ENCODE data around the gene NDFIP1. TPM values are rescaled to one million over a fixed set of nuclear protein-coding genes. Genes with fewer than 3 reads are reported as not detected.
A peak's percentile ranks its signal among the peaks of the same experiment; 100 is the strongest.

The NDFIP1 gene
- total and polyA plus RNA-seq, 2 of the 13 experiments (the other 11 are each of a cell fraction or from before 2014, with no cell fraction given) = 12.4 to 15.7 TPM

DNA sequence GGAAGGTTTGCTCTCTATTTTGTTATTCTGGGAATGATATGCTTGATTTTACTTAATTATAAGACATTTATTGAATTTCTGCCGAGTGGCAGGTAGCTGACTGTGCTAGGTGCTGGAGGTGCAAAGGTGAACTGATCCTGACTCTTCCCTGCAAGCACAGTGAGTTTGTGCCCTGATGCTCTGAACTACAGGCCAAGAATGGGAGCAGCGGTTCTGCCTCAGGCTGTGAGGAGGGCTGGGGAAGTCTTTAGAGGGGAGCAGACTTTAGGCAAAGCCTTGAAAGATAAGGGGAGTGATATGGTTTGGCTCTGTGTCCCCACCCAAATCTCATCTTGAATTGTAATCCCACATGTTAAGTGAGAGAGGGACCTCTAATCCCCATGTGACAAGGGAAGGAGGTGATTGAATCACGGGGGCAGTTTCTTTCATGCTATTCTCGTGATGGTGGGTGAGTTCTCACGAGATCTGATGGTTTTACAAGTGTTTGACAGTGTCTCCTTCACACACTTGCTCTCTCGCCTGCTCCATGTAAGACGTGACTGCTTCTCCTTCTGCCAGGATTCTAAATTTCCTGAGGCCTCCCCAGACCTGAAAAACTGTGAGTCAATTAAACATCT is 73.1 kb downstream of the NDFIP1 start:
- CTCF ChIA-PET (ENCODE audit: low intra/inter-chr PET ratio, low total read pairs) = no interaction called here
- FAIRE-seq = no peak

More for the DNA sequence above, 73.1 kb downstream of the NDFIP1 start:
- H3K36me3 ChIP-seq (replicated peaks in 1 of 2; ENCODE audit: control insufficient read depth in 1 of 2, insufficient read depth in 2 of 2, low read length in 2 of 2) = no peaks in the 10 kb centered on the region
- peaks cover 58% of the 10 kb centered on the region for H3K4me1 ChIP-seq (ENCODE audit: insufficient read depth, low read length)
- POLR2A ChIA-PET = no interaction called here
- no peak overlapping the region for H3K27ac ChIP-seq (ENCODE audit: extremely low read length, insufficient read depth, low read length)
- no peaks in the 10 kb centered on the region for H3K79me2 ChIP-seq (ENCODE audit: insufficient read depth, low read length)
- H3K9me3 ChIP-seq (ENCODE audit: low read length) = no peaks in the 10 kb centered on the region
- 18% methylated on average over 7 of the region's 7 CpGs for WGBS (ENCODE audit: low lambda C conversion rate)
- peak overlapping the region; percentile 11 to 46 (median 17); a peak in 5 of 6 replicates for H3K4me3 ChIP-seq (replicated peaks in 1 of 3; ENCODE audit: insufficient read depth in 1 of 3, low read depth in 2 of 3, low read length in 3 of 3)
- no peaks in the 10 kb centered on the region for H4K20me1 ChIP-seq (ENCODE audit: insufficient read depth, low read length)
- TF ChIP-seq PLRG1 (conservative IDR thresholded peaks at IDR 0.05) (no peak), IKZF5 (CRISPR knock-in tag; IDR thresholded peaks at IDR 0.05) (0 out of 2 replicates have a peak, but pooled peaks have one; percentile 5), ZSCAN9 (CRISPR knock-in tag; IDR thresholded peaks at IDR 0.05; ENCODE audit: borderline replicate concordance) (peak; percentile 69; the same call in 1 of the 2 replicates), ZNF784 (CRISPR knock-in tag; IDR thresholded peaks at IDR 0.05; ENCODE audit: borderline replicate concordance) (no peak), PHF8 (CRISPR knock-in tag; IDR thresholded peaks at IDR 0.05) (peak; percentile 28; the same call in 1 of the 2 replicates), NFKBIZ (CRISPR knock-in tag; IDR thresholded peaks at IDR 0.05) (no peak), ZNF264 (CRISPR knock-in tag; IDR thresholded peaks at IDR 0.05) (peak; percentile 98), NFATC3 (CRISPR knock-in tag; IDR thresholded peaks at IDR 0.05) (no peak), ZSCAN25 (CRISPR knock-in tag; IDR thresholded peaks at IDR 0.05) (peak; percentile 69; the same call in 1 of the 2 replicates), HNF4A (CRISPR knock-in tag; IDR thresholded peaks at IDR 0.05) (0 out of 2 replicates have a peak, but pooled peaks have one; percentile 29), CHD2 (IDR thresholded peaks at IDR 0.05; ENCODE audit: low read depth, low read length) (peak; percentile 89), ZNF263 (CRISPR knock-in tag; IDR thresholded peaks at IDR 0.05) (peak; percentile 73), SNAPC5 (CRISPR knock-in tag; IDR thresholded peaks at IDR 0.05; ENCODE audit: borderline replicate concordance) (0 out of 2 replicates have a peak, but pooled peaks have one; percentile 41), GMEB1 (CRISPR knock-in tag; IDR thresholded peaks at IDR 0.05; ENCODE audit: borderline replicate concordance) (no peak)
- TF ChIP-seq, protein P1, sequence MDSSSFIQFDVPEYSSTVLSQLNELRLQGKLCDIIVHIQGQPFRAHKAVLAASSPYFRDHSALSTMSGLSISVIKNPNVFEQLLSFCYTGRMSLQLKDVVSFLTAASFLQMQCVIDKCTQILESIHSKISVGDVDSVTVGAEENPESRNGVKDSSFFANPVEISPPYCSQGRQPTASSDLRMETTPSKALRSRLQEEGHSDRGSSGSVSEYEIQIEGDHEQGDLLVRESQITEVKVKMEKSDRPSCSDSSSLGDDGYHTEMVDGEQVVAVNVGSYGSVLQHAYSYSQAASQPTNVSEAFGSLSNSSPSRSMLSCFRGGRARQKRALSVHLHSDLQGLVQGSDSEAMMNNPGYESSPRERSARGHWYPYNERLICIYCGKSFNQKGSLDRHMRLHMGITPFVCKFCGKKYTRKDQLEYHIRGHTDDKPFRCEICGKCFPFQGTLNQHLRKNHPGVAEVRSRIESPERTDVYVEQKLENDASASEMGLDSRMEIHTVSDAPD (CRISPR knock-in tag; IDR thresholded peaks at IDR 0.05) = 0 out of 2 replicates have a peak, but pooled peaks have one; percentile 18
- TF ChIP-seq, protein P2, sequence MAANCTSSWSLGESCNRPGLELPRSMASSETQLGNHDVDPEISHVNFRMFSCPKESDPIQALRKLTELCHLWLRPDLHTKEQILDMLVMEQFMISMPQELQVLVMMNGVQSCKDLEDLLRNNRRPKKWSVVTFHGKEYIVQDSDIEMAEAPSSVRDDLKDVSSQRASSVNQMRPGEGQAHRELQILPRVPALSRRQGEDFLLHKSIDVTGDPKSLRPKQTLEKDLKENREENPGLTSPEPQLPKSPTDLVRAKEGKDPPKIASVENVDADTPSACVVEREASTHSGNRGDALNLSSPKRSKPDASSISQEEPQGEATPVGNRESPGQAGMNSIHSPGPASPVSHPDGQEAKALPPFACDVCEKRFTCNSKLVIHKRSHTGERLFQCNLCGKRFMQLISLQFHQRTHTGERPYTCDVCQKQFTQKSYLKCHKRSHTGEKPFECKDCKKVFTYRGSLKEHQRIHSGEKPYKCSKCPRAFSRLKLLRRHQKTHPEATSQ (CRISPR knock-in tag; IDR thresholded peaks at IDR 0.05; ENCODE audit: borderline replicate concordance) = 0 out of 2 replicates have a peak, but pooled peaks have one; percentile 52
- DNase-seq (ENCODE audit: low spot score) = peak; percentile 35
- H2AFZ ChIP-seq (ENCODE audit: low read length) = peak overlapping the region; percentile 35
- H3K9ac ChIP-seq (ENCODE audit: insufficient read depth, low read depth, low read length) = no peak overlapping the region
- peaks cover 0 to 10% of the 10 kb centered on the region in 2 experiments; a peak in 3 of 5 replicates for H3K27me3 ChIP-seq (ENCODE audit: control insufficient read depth in 1 of 2, insufficient read depth in 2 of 2, low read length in 2 of 2)
- no TSS peak for BruUV-seq (replicated peaks)
- intact Hi-C loops (cut with micrococcal nuclease; ENCODE audit: unreplicated experiment) = no loop called here
- peak; percentile 80 for ATAC-seq
- in situ Hi-C loops (cut with HindIII; ENCODE audit: extremely low pct_ligation_motif_present, low pct_unique_long_range_greater_than_20kb) = no loop called here
- peak overlapping the region; percentile 69 for H3K4me2 ChIP-seq (ENCODE audit: low read depth, low read length)
